Measurements from ENCODE around the gene PIK3CB.
"Not testable (repeated sequence)": the region's sequence is repeated elsewhere in the genome, so short reads cannot be mapped to it uniquely, and the experiment has no call there.

PIK3CB gene

DNA sequence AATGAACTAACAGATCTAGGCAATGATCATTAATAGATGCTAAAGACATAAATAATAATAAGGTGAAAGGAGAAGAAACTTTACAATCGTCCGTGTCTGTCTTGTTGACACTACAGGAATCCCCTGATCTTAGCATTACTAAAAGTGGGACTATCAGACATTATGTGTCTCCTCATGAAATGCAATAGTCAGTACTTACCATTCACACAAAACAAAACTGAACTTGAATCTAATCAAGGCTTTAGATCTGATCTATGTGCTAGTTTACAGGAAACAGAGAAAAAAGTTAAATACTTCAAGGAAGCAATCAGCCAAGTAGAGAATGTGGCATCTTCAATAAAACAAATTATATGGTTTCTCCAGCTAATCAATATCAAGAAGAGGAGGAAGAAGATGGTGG is 73.7 kb downstream of the PIK3CB start:
- no peak for DNase-seq (ENCODE audit: low read depth in 2 of 2)

DNA sequence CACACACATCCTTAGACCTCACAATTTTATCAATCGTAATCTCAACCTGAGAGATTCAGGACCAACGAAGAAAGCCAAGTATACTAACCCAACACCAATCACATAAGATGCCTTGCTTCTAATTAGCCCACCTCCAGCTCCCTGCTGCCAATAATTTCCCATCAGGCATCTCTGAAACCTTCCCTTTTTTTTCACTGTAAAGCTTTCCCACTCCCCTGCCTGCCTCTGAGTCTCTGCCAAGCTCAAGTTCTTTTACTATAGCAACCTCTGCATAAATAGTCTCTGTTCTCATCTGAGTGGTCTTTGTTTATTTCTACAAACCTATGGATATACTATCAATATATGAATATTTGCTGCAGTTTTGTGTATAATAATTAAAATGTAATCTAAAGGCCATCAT is 86.5 kb downstream of the PIK3CB start:
- DNase-seq (ENCODE audit: low read depth in 2 of 2), result no peak

DNA sequence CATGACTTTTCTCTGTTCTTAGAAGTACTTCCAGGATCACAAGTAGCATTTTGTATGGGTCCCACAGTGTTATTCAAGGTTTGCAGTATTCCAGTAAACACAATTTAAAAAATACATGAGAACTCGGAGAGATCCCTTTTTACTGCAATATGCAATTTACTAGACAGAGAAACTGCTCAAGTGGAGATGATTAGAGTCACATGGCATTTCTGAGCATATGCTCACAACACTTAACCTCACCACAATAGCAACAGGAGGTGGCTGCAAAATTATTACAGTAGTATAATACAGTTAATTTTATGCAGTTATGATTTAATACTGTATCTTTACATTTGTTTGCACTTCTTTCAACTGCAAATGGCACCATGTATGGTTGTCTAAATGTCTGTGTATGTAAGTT is 87.5 kb downstream of the PIK3CB start:
- no peak for DNase-seq (ENCODE audit: low read depth in 2 of 2)

DNA sequence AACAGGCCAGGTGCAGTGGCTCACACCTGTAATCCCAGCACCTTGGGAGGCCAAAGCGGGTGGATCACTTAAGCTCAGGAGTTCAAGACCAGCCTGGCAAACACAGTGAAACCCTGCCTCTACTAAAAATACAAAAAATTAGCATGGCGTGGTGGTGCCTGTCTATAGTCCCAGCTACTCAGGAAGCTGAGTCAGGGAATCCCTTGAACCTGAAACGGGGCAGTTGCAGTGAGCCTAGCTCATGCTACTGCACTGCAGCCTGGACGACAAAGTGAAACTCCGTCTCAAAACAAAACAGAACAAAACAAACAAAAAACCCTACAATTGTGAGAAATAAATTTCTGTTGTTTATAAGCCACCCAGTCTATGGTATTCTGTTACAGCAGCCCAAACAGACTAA is 94.7 kb downstream of the PIK3CB start:
- no peak for DNase-seq (ENCODE audit: low read depth in 2 of 2)

GRCh38 chr3:138732456-138732855 is 102.3 kb downstream of the PIK3CB start:
- no peak for DNase-seq (ENCODE audit: low read depth in 2 of 2)

- no peak for DNase-seq (ENCODE audit: low read depth in 2 of 2)
Observed at GRCh38 chr3:138726946-138727730, 107.6 kb downstream of the PIK3CB start.

DNA sequence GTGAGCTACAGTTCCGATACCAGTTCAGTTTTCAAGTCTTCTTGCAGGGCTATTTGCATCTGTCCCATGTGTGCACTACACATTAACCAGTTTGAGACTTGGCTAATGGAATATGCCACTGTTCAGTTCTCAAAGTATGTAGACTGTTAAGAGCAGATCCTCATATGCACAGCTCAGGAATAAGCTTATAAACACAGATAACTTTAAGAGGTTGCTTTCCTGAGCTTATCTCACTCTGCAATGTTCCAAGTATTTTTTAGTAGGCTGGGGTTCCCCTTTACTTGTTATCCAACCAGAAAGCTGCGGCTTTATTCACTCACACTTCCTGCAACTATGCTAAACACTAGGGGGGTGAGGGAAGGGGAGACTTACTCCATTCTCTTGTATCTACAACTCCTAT is 108.7 kb downstream of the PIK3CB start:
- DNase-seq (ENCODE audit: low read depth in 2 of 2), result not testable (repeated sequence)

DNA sequence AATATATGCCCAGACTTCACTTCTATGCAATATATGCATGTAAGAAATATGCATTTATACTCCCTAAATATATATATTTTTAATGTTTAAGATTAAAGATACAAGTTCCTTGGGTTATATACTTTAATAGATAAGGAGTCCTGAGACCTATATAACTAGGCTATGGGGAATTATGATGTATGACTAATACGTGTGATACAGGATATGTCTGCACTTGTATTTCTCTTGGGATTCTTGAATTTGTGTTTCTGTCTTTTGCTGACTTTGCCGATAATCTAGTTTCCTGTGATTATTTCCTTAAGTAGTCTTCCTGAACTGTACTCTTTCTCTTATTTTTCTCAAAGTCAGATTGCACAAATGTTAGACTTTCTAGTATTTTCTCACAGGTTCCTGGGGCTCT is 109.6 kb downstream of the PIK3CB start:
- DNase-seq (ENCODE audit: low read depth in 2 of 2), result no peak

GRCh38 chr3:138724443-138724842 is 110.3 kb downstream of the PIK3CB start:
- DNase-seq (ENCODE audit: low read depth in 2 of 2), result no peak

DNA sequence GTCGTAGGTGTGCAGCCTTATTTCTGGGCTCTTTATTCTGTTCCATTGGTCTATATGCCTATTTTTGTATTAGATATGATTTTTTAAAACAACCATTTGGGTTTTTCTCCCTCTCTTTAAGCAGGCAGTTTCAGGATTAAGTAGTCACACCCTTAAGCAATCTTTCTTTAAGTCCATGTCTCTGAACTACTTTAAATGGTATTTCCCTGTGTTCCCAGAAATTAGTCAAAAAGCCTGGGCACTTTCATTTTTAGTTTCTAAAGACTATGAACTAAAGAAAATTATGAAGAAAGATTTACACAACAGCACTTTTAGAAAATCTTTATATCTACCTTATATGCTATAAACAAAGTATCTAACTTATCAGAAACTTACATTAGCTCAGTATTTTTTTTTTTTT is 115.9 kb downstream of the PIK3CB start:
- no peak for DNase-seq (ENCODE audit: low read depth in 2 of 2)

GRCh38 chr3:138717348-138717747 is 117.4 kb downstream of the PIK3CB start:
- DNase-seq (ENCODE audit: low read depth in 2 of 2), result no peak

DNA sequence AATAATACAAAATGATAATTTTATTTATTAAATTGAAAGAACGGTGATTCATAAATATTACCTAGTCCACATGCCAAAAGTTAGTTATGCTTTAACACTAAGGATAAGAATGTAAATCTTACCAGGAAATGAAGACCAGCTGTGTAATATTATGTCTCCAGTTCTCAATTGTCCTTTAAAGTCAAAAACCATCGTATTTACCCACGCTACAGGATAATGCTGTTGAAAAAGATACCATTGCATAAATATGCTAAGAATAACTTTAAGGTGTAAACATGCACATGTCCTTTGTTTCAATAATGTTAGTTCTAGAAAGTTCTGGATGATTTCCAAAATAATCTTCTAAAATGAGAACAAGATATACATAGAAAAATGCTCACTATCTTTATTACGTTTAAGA is 122.6 kb downstream of the PIK3CB start:
- no peak for DNase-seq (ENCODE audit: low read depth in 2 of 2)

GRCh38 chr3:138705675-138706074 is 129.1 kb downstream of the PIK3CB start:
- DNase-seq (ENCODE audit: low read depth in 2 of 2), result no peak

DNA sequence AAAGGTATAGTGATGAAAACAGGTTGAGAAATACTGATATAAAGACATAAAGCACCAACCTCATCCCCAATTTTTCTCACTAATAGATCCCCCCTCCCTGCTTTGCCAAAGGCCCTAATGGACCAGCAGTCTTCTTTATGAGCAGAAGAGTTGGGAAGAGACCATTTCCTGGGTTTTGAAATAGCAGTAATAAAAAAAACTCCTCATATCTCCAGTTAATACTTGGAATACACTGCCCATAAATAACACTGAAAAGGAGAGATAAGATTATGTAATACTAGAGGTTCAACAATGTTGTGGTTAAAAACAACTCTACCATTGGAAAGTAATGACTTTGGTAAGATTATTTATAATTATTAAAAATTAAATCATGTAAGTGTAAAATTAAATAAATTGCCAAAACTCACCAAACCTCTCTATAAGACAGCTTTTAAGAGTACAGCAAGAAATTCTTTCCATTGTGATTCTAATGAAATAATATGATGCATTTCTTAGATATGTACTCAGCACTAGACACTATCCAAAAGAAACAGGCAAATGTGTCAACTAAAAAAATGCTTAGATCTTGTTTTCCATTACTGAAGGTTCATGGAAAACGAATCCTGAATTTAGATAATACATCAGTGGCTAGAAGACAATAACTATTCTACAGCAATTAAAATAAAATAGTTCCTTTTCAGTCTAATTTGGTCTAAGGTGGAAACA is 137.9 kb downstream of the PIK3CB start:
- no peak for DNase-seq (ENCODE audit: low read depth in 2 of 2)

DNA sequence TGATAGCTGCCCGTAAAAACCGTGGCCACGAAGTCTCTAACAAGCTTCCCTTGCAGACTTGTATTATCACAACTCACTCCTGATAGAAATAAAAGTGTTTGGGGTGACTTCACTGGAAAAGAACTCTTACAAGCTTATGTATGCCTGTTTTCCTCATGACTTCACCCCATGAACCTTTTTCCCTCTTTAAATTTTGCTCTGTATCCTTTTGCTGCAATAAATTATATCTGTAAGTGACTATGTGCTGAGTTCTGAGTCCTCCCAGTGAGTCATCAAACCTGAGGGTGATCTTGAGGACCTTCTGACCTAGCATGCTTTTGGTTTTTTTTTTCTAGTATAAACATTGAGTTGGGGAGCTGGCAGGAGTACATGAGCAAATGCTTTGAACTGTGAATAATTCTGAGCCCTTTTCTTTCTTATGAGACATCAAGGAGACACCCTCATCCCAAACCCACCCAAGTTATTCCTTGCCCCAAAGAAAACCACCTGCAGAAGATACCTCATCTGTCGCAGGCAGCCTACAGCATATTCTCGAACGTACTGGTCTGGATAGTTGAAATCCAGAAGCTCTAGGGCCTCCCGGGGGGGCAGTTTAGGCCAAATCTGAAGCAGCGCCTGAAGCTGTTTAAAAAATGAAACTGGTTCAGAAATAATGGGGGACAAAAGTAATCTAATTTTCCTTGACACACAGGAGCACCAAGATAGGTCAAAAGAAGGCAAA is 140.3 kb downstream of the PIK3CB start:
- no peak for DNase-seq (ENCODE audit: low read depth in 2 of 2)

DNA sequence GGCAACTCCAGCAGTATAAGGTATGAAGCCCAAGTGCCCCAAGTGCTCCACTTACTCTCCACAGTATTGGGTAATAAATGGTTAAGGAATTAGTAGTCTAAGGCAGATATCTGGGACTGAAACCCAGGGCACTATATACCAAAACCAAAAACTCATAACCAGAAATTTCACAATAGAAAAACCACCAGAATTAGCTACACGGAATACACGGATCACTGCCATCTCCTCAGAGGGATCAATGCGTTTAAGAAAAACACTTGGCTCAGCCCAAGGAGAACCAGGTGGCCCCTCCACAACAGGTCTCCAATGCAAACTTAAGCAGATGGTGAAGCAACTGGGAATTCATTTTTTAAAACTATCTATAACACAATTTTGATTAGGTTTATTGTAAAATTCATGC is 142.6 kb downstream of the PIK3CB start:
- DNase-seq (ENCODE audit: low read depth in 2 of 2), result no peak

DNA sequence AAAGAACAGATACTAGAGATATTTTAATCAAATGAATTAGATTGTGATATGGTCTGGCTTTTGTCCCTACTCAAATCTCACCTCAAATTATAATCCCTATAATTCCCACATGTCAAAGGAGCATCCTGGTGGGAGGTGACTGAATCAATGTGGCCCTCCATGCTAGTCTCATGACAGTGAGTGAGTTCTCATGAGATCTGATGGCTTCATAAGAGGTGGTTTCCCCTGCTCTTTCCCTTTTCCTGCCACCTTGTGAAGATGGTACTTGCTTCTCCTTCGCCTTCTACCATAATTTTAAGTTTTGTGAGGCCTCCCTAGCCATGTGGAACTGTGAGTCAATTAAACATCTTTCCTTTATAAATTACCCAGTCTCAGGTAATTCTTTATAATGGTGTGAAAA is 143.4 kb downstream of the PIK3CB start:
- DNase-seq (ENCODE audit: low read depth in 2 of 2), result no peak

DNA sequence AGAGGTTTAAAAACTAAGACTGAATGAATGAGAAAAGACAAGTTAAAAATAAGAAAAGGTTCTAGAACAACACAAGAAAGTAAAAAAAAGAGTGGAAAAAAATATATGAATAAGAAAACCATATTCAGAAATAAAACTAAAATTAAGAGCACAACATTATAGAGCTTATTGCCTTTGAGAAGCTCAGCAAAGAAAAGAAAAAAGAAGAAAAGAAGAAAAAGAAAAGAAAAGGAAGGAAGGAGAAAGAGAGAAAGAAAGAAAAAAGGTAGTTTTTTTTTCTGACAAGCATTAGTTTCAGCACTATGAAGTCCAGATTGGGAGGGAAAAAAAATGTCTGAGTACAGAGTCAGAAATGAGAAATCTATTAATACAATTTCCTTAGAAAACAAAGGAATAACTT is 144.7 kb downstream of the PIK3CB start:
- no peak for DNase-seq (ENCODE audit: low read depth in 2 of 2)

DNA sequence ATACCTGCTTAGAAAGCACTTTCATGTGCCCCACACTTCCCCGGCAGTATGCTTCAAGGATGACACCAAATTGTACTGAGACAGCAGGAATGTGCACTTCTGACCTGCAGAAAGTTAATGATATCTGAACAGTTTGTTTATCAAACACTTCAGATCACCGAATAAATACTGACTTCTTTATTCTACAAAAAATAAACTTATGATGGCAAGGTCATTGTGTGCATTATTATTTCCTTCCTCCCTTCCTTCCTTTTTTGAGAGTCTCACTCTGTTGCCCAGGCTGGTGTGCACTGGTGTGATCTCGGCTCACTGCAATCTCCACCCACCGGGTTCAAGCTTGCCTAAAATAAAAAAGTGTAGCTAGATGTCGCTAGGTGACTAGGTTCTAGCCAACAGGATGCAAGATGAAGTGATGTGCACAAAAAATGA is 145.8 kb downstream of the PIK3CB start:
- no peak for DNase-seq (ENCODE audit: low read depth in 2 of 2)

GRCh38 chr3:138687236-138687635 is 147.5 kb downstream of the PIK3CB start:
- DNase-seq (ENCODE audit: low read depth in 2 of 2), result no peak

DNA sequence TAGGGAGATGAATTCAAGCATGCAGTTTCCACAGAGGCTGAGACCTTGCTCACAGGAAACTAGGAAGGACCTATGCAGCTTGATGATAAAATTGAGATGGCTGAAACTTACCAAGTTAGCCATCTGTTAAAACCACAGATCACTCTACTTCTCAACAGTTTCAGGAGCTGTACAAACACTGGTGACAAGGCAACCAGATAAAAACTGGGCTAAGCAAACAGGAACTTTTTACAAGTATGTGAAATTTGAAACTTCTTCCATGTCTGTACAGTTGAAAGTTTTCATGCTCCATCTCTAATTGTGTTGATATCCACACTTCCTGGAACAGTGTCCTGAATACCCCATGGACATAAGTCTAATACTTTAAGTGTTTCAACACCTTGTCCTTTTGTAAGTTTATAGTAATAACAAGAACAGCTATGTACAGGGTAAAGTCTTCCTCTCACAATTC is 147.9 kb downstream of the PIK3CB start:
- no peak for DNase-seq (ENCODE audit: low read depth in 2 of 2)

- no peak for DNase-seq (ENCODE audit: low read depth in 2 of 2)
Observed at GRCh38 chr3:138684396-138684795, 150.3 kb downstream of the PIK3CB start.

DNA sequence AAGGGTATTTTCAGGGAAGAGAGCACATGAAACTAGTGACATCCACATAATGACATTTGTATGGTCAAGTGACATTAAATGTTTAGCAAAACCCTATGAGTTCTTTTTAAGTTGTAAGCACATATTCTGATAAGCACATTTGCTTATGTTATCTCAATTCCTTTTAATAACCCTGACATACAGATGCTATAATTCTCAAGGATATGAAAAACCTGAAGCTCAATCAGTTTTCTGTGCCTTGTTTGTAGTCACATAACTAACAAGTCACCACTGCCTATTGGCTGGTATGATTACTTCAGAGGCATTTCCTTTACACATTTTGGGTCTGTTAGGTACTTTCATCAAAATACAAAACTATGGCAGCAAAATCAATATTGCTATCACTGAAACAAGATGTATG is 152.1 kb downstream of the PIK3CB start:
- no peak for DNase-seq (ENCODE audit: low read depth in 2 of 2)

Data from stimulated activated CD4-positive, alpha-beta T cell treated with anti-CD3 and anti-CD28 coated beads, Interleukin-15, amount 100 ng/mL, for 48 hours (primary cell).